Measurements from ENCODE around the gene NTRK2.

Gene NTRK2

DNA sequence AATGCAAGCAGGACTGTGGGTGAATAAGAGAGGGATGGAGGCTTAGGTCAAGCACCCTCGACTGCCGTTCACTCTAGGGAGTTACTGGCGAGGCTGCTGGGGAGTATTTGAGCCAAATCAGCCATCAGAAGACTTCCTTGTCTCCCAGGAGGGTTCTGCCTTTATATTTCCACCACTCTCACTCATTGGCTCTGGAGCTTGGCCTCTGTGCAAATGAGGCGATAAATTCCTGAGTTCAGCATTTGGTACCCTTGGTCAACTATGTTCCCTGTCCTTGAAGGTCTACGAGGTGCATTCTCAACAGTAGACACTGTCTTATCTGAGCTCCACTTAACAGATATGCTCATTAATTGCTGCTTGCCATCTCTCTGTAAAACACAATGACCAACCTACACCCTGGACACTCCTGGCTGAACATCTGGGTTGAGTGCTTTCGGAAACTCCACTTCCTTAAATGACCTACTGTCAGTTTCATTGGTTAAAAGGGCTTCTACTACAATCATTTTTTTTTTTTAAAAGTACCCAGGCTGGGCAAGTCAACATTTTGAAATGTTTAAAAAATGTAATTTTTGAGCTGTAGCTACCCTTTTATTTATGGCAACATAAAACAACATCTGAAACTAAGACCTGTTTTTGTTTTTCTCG is 153.2 kb downstream of the NTRK2 start:
- Histone ChIP-seq H3K27ac (no peak overlapping the region), H3K36me3 (replicated peaks) (no peaks in the 10 kb centered on the region), H3K27me3 (replicated peaks) (no peaks in the 10 kb centered on the region), H3K4me3 (ENCODE audit: low read depth, low read length) (no peak overlapping the region)
- TF ChIP-seq, protein P1, sequence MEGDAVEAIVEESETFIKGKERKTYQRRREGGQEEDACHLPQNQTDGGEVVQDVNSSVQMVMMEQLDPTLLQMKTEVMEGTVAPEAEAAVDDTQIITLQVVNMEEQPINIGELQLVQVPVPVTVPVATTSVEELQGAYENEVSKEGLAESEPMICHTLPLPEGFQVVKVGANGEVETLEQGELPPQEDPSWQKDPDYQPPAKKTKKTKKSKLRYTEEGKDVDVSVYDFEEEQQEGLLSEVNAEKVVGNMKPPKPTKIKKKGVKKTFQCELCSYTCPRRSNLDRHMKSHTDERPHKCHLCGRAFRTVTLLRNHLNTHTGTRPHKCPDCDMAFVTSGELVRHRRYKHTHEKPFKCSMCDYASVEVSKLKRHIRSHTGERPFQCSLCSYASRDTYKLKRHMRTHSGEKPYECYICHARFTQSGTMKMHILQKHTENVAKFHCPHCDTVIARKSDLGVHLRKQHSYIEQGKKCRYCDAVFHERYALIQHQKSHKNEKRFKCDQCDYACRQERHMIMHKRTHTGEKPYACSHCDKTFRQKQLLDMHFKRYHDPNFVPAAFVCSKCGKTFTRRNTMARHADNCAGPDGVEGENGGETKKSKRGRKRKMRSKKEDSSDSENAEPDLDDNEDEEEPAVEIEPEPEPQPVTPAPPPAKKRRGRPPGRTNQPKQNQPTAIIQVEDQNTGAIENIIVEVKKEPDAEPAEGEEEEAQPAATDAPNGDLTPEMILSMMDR (IDR thresholded peaks at IDR 0.05; ENCODE audit: low read depth, low read length, missing control alignments) = no peak
- no peak for DNase-seq
- in situ Hi-C loops (cut with HindIII; ENCODE audit: low pct_ligation_motif_present, low sequenced_read_pairs) = no loop called here

DNA sequence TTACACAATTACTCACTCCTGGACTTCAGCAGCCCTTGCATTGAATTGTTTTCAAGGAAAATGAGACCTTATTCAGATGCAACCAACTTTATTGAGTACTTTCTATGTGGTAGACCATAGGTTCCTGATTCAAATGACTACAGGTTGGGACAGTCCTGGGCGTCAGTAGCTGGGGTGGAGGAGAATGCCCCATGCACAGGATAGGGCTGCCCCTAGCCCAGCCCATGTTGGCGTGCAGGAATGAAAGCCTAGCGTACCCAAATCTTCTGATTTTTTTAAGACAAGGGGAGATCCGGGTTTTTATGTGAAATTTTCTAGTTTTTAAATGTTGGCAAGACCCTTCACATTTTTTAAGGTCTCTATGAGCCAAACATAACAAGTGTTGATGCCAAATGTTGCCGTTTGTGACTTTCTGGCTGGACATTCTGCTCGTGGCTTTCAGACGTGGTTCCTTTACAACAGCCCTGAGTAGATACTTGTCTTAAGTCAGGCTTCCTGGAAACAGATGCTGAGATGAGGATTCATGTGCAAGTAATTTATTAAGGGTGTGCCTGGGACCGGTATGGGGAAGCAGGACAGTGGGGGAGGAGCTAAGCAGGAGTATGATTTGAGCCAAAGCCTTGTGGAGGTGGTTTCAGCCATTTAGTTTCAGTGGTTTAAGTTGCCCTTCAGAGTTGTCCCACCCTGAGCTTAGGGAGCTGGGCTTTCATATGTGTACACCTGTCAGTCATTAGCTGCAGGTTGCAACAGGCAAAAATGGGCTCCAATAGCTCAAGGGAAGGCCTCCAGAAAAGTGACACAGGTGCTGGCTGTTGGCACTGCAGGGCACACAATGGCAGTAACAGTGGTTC is 154.1 kb downstream of the NTRK2 start:
- TF ChIP-seq, protein P1 (IDR thresholded peaks at IDR 0.05; ENCODE audit: low read depth, low read length, missing control alignments) = no peak
- H3K27me3 ChIP-seq (replicated peaks) = no peaks in the 10 kb centered on the region
- no peaks in the 10 kb centered on the region for H3K36me3 ChIP-seq (replicated peaks)
- DNase-seq = no peak
- H3K27ac ChIP-seq = no peak overlapping the region
- no peak overlapping the region for H3K4me3 ChIP-seq (ENCODE audit: low read depth, low read length)
- in situ Hi-C loops (cut with HindIII; ENCODE audit: low pct_ligation_motif_present, low sequenced_read_pairs) = no loop called here

DNA sequence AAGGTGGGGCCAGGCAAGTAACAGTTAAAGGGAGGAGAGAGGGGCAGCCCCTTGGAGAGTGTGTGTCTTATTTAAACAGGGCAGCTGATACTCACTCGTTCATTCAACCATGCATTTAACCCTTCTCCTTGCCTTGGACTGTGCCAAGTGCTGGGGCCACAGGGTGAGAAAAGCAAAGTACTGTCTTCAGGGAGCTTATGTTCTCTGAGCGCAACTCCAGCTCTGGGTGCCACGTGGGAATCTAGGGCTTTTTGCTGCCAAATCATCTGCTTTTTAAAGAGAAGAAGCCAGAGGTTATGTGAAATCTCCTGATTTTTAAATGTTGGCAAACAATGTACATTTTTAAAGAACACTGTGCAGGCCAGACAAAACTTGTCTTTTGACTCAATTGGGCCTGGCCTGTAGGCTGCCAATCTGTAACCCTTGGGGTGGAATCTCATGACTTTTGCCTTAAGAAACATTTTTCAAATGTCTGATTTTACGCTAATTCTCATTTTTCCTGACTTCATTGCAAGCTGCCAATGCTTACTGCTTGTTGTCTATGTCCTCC is 157.8 kb downstream of the NTRK2 start:
- TF ChIP-seq, protein P1 (IDR thresholded peaks at IDR 0.05; ENCODE audit: low read depth, low read length, missing control alignments) = no peak
- Histone ChIP-seq H3K4me3 (ENCODE audit: low read depth, low read length) (no peak overlapping the region), H3K27ac (no peak overlapping the region), H3K27me3 (replicated peaks) (no peaks in the 10 kb centered on the region), H3K36me3 (replicated peaks) (no peaks in the 10 kb centered on the region)
- DNase-seq = no peak
- in situ Hi-C loops (cut with HindIII; ENCODE audit: low pct_ligation_motif_present, low sequenced_read_pairs) = no loop called here

DNA sequence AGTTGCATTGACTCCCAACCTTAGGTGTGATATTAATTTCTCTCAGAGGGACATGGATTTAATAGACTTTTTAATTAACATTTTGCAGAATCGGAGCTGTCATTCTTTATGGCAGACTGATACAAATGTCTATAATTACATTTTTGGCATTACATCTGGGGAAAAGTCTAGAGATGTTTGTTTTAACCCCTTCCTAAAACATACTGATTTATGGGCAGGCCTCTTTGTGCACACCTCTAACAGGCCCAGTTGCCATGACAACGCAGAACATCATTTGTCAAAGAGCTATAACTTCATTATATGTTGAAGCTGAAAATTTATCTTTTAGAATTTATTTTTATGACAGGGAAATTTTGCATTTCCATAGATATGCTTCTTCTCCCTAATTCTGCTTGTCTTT is 158.5 kb downstream of the NTRK2 start:
- in situ Hi-C loops (cut with HindIII; ENCODE audit: low pct_ligation_motif_present, low sequenced_read_pairs) = no loop called here
- TF ChIP-seq, protein P1 (IDR thresholded peaks at IDR 0.05; ENCODE audit: low read depth, low read length, missing control alignments) = no peak
- no peaks in the 10 kb centered on the region for H3K27me3 ChIP-seq (replicated peaks)
- no peaks in the 10 kb centered on the region for H3K36me3 ChIP-seq (replicated peaks)
- no peak for DNase-seq
- no peak overlapping the region for H3K4me3 ChIP-seq (ENCODE audit: low read depth, low read length)
- no peak overlapping the region for H3K27ac ChIP-seq

- Histone ChIP-seq H3K36me3 (replicated peaks) (no peaks in the 10 kb centered on the region), H3K4me3 (ENCODE audit: low read depth, low read length) (no peak overlapping the region), H3K27me3 (replicated peaks) (no peaks in the 10 kb centered on the region), H3K27ac (no peak overlapping the region)
- in situ Hi-C loops (cut with HindIII; ENCODE audit: low pct_ligation_motif_present, low sequenced_read_pairs) = no loop called here
- DNase-seq = no peak
- TF ChIP-seq, protein P1 (IDR thresholded peaks at IDR 0.05; ENCODE audit: low read depth, low read length, missing control alignments) = no peak
Measured at GRCh38 chr9:84829471-84829870, 159.9 kb downstream of the NTRK2 start.
